GM21723 (cell line): ENCODE data around the gene CD81.
"Not testable (repeated sequence)": the region's sequence is repeated elsewhere in the genome, so short reads cannot be mapped to it uniquely, and the experiment has no call there.

Source experiments
- ATAC-seq: cut with Tn5 transposase; IDR thresholded peaks from one replicate; pipeline ENCODE4 v1.9.1; 2021; ENCODE audit warnings: mild to moderate bottlenecking, moderate library complexity; ENCODE audit not compliant: unreplicated experiment

The CD81 gene, protein sequence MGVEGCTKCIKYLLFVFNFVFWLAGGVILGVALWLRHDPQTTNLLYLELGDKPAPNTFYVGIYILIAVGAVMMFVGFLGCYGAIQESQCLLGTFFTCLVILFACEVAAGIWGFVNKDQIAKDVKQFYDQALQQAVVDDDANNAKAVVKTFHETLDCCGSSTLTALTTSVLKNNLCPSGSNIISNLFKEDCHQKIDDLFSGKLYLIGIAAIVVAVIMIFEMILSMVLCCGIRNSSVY

DNA sequence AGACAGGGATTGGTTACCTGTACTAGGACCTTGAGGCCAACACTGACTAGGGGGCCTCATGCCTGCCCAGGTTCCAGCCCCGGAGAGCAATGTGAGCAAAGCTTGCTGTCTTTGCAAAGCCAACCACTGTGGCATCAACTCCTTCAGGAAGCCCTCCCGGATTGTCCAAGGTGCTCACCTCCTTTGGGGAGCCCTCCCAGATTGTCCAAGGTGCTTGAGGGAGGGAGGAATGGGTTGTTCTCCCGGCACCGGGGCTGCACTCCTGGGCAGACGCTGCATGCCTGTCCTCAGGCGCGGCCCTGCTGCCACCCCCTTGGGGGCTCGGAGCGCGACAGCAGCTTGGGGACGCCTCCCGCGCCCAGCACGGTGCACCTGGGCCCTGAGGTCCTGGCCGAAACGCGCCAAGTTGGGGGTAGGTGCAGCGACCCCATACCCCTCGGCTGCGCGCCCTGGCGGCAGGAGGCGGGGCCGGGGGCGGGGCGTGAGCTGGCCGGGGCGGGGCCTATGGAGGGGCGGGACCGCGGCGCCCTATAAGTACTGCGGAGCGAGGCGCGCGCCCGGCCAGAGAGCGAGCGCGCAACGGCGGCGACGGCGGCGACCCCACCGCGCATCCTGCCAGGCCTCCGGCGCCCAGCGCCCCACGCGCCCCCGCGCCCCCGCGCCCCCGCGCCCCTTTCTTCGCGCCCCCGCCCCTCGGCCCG lies at the start of gene CD81:
Gene CD81 (plus strand): TSS at position 560 of the 701 bp plus-strand sequence. CDS start 240 bp downstream, outside the sequence.
- peak; percentile 45 for ATAC-seq

DNA sequence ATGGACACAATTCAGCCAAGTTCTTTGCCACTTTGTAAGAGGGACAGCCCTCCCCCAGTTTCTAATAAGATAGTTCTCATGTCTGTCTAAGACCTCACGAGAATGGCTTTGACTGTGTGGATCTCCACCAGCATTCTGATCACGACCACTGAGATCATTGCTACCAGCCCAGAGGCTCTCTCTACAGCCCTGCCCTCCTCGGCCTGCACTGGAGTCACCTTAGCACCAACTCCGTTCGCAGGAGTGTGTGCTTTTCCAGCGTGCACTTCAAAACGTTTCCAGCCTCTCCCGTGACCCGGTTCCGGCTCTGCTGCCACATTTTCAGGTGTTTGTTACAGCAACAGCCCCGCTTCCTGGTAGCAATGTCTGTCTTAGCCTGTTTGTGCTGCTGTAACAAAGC lies 49.1 kb upstream of the CD81 start:
- ATAC-seq = no peak

DNA sequence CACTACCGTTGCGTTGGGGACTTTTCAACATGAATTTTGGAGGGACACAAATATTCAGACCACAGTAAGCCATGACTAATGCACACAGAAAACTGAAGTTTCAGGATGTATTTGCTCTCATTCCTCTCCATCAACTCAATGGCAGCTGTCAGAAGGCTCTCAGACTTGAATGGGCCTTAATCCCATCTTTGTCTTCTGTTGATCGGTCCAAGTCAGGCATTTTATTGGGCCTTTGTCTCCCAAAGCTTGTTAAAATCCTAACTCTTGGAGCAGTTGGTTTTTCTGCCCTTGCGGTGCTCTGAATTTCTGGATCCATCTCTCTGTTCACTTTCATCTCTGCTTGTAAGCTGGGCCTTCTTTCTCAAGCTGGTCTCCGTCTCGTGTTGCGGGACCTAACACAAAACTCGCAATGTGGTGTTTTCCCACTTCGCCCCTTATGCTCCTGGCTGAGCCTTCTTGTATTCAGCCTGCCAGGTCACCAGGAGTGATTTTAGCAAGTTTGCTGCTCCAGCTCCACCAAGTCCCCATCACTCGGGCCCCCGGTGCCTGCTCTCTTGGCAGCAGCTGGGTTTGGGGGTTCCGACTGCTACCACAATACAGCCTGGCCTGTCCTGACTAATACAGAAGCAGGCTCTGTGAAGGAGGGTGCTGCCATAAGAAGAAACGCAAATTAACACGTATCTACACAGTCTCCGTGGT lies 48.3 kb upstream of the CD81 start:
- no peak for ATAC-seq

DNA sequence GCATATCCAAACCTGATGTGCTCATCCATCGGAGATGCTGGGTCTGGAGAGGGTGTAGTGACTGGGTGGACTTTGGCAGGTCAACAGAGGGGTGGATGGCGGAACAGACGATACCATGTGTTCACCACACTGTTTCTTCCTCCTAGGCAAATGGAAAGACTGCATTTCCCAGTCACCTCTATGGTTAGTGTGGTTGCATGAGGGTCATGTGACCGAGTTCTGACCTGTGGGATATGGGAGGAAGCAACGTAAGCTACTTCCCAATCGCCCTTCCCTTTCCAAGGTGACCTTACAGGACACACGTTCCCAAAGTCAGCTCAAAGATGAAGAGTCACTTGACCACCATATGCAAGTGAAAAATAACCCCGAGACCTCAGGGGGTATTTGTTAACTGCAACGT lies 47.6 kb upstream of the CD81 start:
- ATAC-seq = no peak

DNA sequence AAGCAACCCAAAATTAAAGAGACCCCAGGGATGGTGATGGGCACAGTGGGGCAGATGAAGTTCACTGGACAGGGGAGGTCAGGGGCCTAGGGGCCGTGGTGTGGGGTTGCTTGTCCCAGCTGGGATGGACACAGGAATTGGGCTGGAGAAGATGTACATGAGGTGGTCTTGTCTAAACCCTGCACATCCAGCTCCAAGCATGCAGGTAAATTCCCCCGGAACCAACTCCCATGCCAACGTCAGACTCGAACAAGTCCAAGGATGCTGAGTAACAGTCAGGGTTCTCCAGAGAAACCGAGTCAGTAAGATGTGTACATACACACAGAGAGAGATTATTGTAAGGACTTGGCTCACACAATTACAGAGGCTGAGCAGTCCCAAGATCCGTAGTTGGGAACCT lies 46.4 kb upstream of the CD81 start:
- no peak for ATAC-seq

DNA sequence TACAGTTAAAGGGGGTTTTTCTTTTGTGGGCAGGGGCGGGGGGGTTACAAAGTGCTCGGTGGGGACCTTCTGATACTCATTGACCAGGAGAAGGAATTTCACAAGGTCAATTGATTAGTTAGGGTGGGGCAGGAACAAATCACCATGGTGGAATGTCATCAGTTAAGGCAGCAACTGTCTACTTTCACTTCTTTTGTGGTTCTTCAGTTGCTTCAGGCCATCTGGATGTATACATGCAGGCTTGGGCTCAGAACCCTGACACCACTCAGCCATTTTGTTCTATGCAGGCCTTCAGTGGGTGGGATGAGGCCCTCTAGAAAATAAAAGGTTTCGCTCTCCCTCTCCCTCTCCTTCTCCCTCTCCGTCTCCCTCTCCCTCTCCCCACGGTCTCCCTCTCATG lies 45.7 kb upstream of the CD81 start:
- ATAC-seq = no peak

DNA sequence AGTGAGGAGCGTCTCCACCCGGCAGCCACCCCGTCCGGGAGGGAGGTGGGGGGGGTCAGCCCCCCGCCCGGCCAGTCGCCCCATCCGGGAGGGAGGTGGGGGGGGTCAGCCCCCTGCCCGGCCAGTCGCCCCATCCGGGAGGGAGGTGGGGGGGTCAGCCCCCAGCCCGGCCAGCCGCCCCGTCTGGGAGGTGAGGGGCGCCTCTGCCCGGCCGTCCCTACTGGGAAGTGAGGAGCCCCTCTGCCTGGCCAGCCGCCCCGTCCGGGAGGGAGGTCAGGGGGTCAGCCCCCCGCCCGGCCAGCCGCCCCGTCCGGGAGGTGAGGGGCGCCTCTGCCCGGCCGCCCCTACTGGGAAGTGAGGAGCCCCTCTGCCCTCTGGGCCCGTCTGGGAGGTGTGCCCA lies 44.5 kb upstream of the CD81 start:
- not testable (repeated sequence) for ATAC-seq

DNA sequence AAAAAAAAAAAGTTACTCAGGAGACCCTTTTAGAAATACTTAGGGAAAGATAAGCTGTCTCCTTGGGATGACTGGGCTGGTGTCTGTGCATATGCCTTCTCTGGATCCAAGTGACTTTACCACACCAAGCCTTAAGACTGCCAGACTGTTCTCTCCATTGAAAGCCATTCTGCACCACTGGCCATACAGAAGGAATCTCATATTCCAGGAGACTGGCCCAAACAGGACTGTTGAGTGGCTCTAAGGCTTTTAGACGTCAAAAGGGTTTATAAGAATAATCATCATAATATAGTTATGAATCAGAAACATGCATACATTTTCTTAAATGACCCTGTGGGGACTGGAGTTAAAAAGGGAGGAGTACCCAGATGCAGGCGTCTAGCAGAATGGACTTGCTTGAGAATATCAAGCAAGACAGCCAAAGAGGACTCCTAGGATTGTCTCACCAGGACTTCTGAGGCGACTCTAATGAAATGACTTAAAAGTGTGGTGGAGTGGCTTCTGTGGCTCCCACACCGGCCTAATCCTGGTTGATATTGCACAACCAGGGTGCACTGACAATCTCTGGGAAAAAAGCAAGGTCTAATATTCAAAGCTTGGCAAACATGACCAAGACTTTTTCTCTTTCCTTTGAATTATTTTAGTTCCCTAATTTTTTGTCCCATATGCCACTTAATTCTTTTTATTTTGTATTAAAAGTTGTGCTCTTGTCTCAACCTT lies 43.5 kb upstream of the CD81 start:
- ATAC-seq = not testable (repeated sequence)

DNA sequence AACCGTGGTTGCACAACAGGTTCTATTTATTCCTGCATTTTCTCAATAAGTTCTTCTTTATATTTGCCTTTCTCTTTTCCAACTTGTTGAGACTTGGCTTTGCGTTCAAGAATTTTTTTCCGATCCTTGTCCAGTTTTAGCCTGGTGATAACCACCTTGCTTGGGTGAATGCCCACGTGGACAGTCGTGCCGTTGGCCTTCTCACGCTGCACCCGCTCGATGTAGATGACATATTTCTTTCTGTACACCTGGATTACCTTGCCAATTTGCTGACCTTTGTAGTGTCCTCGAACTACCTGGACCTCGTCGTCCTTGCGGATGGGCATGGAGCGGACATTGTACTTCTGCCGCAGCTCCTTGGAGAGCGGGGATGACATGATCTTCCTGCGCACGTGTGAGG lies 41.8 kb upstream of the CD81 start:
- not testable (repeated sequence) for ATAC-seq

DNA sequence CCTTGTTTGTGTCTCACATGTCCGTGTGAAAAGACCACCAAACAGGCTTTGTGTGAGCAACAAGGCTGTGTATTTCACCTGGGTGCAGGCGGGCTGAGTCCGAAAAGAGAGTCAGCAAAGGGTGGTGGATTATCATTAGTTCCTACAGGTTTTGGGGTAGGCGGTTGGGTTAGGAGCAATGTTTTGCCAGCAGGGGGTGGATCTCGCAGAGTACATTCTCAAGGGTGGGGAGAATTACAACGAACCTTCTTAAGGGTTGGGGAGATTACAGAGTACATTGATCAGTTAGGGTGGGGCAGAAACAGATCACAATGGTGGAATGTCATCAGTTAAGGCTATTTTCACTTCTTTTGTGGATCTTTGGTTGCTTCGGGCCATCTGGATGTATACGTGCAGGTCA lies 38.4 kb upstream of the CD81 start:
- ATAC-seq = not testable (repeated sequence)

DNA sequence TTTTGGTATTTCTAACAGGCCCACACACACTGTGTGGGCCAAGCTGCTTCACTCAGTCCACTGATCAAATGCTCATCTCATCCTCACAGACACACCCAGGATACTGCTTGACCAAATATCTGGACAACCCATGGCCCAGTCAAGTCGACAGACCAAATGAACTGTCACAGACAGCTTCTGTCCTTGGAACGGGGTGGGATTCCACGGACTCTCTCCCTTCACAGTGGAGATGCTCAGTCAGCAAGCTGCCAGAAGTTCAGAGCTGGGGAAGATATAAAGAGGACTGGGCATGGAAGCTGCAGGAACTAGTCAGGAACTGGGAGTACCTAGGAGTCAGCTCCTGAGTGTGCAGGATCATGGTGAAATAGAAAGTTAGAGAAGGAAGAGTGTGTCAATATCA lies 34.6 kb upstream of the CD81 start:
- ATAC-seq = no peak

DNA sequence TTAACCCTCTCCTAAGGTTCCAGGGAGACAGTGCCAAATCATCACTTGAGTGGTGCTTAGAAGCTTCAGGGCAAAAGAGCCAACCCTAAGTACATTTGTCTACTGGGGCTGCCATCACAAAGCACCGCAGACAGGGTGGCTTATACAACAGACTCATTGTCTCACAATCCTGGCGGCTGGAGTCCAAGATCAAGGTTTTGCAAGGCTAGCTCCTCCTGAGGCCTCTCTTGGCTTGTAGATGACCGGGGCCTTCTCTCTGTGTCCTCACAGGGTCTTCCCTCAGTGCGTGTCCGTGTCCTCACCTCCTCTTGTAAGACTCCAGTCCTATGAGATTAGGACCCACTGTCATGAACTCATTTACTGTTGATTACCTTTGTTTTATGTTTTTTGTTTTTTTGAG lies 34.1 kb upstream of the CD81 start:
- ATAC-seq = no peak

DNA sequence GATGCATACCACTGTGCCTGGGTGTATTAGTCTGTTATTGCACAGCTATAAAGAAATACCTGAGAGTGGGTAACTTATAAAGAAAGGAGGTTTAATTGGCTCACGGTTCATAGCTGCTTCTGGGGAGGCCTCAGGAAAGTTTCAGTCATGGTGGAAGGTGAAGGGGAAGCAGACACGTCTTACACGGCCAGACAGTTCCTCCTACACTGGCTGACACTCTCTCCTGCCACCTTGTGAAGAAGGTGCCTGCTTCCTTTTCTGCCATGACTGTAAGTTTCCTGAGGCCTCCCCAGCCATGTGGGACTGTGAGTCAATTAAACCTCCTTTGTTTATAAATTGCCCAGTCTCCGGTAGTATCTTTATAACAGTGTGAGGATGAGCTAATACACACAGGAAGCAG lies 33.6 kb upstream of the CD81 start:
- ATAC-seq = no peak

DNA sequence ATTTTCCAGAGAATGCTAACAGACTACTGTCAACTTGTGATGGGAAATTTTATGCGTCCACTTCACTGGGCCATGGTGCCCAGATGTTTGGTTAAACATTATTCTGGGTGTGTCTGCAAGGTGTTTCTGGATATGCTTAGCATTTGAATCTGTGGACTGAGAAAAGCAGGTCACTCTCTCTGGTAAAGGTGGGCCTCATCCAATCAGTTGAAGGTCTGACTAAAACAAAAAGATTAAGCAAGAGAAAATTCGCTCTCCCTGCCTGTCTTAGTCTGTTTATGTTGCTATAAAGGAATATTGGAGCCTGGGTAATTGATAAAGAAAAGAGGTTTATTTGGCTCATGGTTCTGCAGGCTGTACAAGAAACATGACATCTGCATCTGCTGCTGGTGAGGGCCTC lies 32.1 kb upstream of the CD81 start:
- ATAC-seq = no peak

DNA sequence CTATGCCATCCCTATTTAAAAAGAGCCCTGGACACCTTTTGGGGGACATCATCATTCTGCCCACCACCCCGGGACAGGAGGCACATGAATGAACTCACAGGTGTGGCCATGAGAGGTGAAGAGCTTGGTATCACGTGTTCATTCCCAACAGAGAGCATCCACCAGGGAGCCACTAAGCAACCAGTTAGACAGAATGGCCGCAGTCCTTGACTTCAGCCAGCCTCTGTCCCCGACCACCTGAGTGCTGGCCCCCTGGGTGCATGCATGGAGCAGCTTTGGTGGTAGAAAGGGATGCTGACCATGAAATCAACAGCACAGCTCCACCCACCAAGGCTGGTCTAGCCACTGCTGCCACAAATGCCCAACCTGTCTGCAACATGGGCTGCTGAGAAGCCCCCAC lies 31.1 kb upstream of the CD81 start:
- ATAC-seq = no peak

DNA sequence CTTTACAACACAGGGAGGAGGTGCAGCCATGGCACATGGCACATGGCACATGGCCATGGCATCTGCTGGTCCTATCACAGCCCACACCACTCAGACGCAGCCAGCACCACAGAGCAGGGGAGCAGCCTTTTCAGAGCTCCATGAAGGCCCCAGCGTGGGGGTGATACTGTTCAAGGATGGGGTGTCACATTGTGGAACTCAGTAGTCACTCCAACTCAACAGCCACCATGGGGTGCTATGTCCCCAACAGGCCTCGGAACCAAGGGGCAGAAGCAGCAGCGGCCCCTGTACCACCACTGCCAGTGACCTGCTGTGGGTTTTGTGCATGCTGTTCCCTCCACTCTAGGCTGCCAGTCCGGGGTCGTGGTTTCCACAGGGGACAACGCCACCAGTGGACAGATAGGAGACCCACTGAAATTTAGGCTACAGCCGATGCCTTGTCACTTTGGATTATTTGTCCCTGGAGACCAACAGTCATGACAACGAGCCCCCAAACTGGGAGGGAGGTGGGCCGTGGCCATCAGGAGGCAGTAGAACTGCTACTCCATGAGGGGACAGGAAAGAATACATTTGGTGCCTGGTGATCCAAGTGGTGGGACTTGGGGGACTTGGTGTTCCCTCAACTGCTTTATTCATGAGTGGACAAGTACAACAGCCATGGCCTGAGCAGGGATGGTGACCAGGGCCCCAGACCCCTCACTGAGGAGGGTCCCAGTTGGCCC lies 30.4 kb upstream of the CD81 start:
- ATAC-seq = no peak

DNA sequence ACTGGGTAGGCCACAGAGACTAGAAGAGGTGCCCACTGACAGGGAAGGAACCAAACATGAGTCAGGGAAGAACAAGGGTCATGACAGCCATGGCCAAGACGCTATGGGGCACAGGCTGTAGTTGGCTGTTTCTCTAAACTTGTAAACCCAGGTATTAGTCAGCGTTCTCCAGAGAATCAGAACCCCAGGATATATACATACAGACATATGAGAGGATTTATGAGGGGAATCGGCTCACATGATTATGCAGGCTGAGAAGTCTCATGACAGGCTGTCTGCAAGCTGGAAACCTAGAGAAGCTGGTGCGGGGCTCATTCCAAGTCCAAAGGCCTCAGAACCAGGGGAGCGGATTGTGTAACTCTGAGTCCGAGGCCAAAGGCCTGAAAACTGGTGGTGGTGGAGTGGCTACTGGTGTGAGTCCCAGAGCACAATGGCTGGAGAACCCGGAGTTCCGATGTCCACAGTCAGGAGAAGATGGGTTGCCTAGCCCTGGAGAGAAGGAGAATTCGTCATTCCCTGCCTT lies 29.7 kb upstream of the CD81 start:
- ATAC-seq = no peak

DNA sequence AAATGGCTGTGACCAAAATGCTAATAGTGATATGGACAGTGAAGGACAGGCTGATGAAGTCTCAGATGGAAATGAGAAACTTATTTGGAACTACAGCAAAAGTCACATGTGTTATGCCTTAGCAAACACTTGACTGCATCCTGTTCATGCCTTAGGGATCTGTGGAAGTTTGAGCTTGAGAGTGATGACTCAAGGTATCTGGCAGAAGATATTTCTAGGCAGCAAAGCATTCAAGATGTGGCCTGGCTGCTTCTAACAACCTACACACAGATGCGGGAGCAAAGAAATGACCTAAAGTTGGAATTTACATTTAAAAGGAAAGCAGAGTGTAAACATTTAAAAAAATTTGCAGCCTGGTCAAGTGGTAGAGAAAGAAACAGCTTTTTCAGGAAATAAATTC lies 28.1 kb upstream of the CD81 start:
- no peak for ATAC-seq

DNA sequence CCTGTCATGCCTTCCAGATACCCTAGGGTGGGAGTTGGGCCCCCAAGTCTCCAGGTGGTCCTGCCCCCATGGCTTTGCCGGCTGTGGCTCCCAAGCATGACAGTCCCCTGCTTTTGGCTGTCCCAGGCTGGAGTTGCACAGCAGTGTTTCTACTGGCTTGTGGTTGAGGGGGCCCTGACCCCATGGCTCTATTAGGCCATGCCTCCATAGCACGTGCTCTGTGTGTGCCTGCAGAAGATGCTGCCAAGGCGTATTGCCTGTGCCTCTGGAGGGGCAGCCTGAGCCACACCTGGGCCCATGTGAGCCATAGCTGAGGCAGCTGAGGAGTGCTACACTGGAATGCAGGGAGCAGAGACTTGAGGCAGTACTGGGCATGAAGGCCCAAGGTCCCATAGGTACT lies 25.4 kb upstream of the CD81 start:
- ATAC-seq = no peak

DNA sequence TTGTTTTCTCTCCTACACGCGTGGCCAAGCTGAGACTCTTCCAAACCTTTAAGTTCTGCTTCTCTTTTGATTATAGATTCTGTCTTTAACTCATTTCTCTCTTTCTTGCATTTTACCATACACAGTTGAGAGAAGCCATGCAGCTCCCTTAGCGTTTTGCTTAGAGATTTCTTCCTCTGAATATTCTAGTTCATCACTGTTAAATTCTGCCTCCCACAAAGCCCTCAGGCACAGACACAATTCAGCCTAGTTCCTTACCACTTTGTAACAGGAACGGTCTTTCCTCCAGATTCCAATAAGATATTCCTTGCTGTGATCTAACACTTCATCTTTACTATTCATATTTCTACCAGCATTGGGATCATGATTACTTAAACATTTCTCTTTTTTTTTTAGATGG lies 24.7 kb upstream of the CD81 start:
- no peak for ATAC-seq
